Activated CD8-positive, alpha-beta T cell treated with anti-CD3 and anti-CD28 coated beads for 36 hours (primary cell): Measurements from ENCODE around the gene JMJD7. TPM values are rescaled to one million over a fixed set of nuclear protein-coding genes. Genes with fewer than 3 reads are reported as not detected.

Source experiments
- ATAC-seq: fragments of 200-7000 bp; cut with Tn5 transposase; one replicate; pipeline ENCODE4 v1.10.0; 2021; ENCODE audit warnings: mild to moderate bottlenecking, moderate library complexity
- CTCF ChIA-PET: fragments of 350-600 bp; sonication (Branson Sonifier 250); formaldehyde crosslinking; loops from one replicate; lab custom pipeline; 2021; ENCODE audit warnings: antibody characterized with exemption; lab: Charles Lee
- POLR2A ChIA-PET: fragments of 350-600 bp; sonication (Branson Sonifier 250); formaldehyde crosslinking; loops from one replicate; lab custom pipeline; 2021; ENCODE audit warnings: antibody characterized with exemption; lab: Charles Lee
- DNase-seq: peaks from one replicate; pipeline ENCODE4 v3.0.0-alpha.2; 2020
- H3K27ac Mint-ChIP-seq: one replicate; pipeline ENCODE4 v1.8.0; 2021; ENCODE audit warnings: mild to moderate bottlenecking, mixed read lengths
- H3K27me3 Mint-ChIP-seq: one replicate; pipeline ENCODE4 v1.8.0; 2021; ENCODE audit warnings: mixed read lengths
- H3K36me3 Mint-ChIP-seq: one replicate; pipeline ENCODE4 v1.8.0; 2021; ENCODE audit warnings: low read depth, mixed read lengths
- H3K4me1 Mint-ChIP-seq: one replicate; pipeline ENCODE4 v1.8.0; 2021; ENCODE audit warnings: low read depth, mixed read lengths
- H3K4me3 Mint-ChIP-seq: one replicate; pipeline ENCODE4 v1.8.0; 2021; ENCODE audit warnings: mild to moderate bottlenecking, moderate library complexity, mixed read lengths
- H3K9me3 Mint-ChIP-seq: one replicate; pipeline ENCODE4 v1.8.0; 2021; ENCODE audit warnings: mixed read lengths
- CTCF ChIP-seq: fragments of 200-600 bp; IDR thresholded peaks from one replicate; pipeline ENCODE4 v1.8.0; 2022; ENCODE audit warnings: antibody characterized with exemption, mild to moderate bottlenecking
- intact Hi-C: fragments of 100-400 bp; cut with micrococcal nuclease; formaldehyde crosslinking; loops from one replicate; pipeline ENCODE4 v1.10.0; 2022
- total RNA-seq, 2 experiments: library from RNA; stranded (reverse); gene quantifications; one replicate each; pipeline ENCODE4 v1.2.3, GENCODE V29; 2021

Gene JMJD7
- total RNA-seq, 2 experiments from 2014 or later, result 8.2 to 13.2 TPM

- intact Hi-C loops, result no loop called here
- Mint-ChIP-seq H3K4me1 (no peaks in the 10 kb centered on the region), H3K9me3 (no peaks in the 10 kb centered on the region), H3K4me3 (no peak overlapping the region), H3K27me3 (no peaks in the 10 kb centered on the region), H3K27ac (no peak overlapping the region), H3K36me3 (no peaks in the 10 kb centered on the region)
- no peak for ATAC-seq
- no peak for DNase-seq
- ChIA-PET POLR2A (interaction anchor here (0.6 kb wide), 1 partner anchor 624 kb away, joined by 3 read pairs; no protein-coding TSS in a partner anchor), CTCF (interaction anchor here (1.2 kb wide), 1 partner anchor 12 kb away, joined by 3 read pairs; no protein-coding TSS in a partner anchor)
- no peak for TF ChIP-seq CTCF
These were observed 12.0 kb downstream of the JMJD7 start for GRCh38 chr15:41839781-41840491.

GRCh38 chr15:41840673-41841072, 12.8 kb downstream of the JMJD7 start:
- ATAC-seq (no peak), DNase-seq (no peak)
- Mint-ChIP-seq H3K4me3 (no peak overlapping the region), H3K27me3 (no peaks in the 10 kb centered on the region), H3K9me3 (no peaks in the 10 kb centered on the region), H3K4me1 (no peaks in the 10 kb centered on the region), H3K27ac (no peak overlapping the region), H3K36me3 (no peaks in the 10 kb centered on the region)
- ChIA-PET POLR2A (no interaction called here), CTCF (no interaction called here)
- intact Hi-C loops, result no loop called here
- no peak for TF ChIP-seq CTCF

GRCh38 chr15:41841131-41841530, 13.2 kb downstream of the JMJD7 start:
- no peak for ATAC-seq
- Mint-ChIP-seq H3K27me3 (no peaks in the 10 kb centered on the region), H3K4me1 (no peaks in the 10 kb centered on the region), H3K36me3 (no peaks in the 10 kb centered on the region), H3K27ac (no peak overlapping the region), H3K4me3 (no peak overlapping the region), H3K9me3 (no peaks in the 10 kb centered on the region)
- DNase-seq, result no peak
- intact Hi-C loops, result no loop called here
- ChIA-PET POLR2A (no interaction called here), CTCF (no interaction called here)
- no peak for TF ChIP-seq CTCF

GRCh38 chr15:41842229-41842628, 14.3 kb downstream of the JMJD7 start:
- Mint-ChIP-seq H3K4me3 (no peak overlapping the region), H3K9me3 (no peaks in the 10 kb centered on the region), H3K27ac (no peak overlapping the region), H3K4me1 (no peaks in the 10 kb centered on the region), H3K36me3 (no peaks in the 10 kb centered on the region), H3K27me3 (no peaks in the 10 kb centered on the region)
- POLR2A ChIA-PET, result no interaction called here
- intact Hi-C loops, result no loop called here
- CTCF ChIA-PET, result interaction anchor here (1.0 kb wide), 1 partner anchor 62 kb away, joined by 3 read pairs; no protein-coding TSS in a partner anchor
- no peak for ATAC-seq
- no peak for TF ChIP-seq CTCF
- no peak for DNase-seq

GRCh38 chr15:41843571-41843970, 15.7 kb downstream of the JMJD7 start:
- CTCF ChIA-PET, result no interaction called here

More at GRCh38 chr15:41843571-41843970, 15.7 kb downstream of the JMJD7 start:
- POLR2A ChIA-PET, result interaction anchor here (1.1 to 1.3 kb wide), 2 partner anchors 9 to 69 kb away, joined by 3 to 4 read pairs; partner anchors contain the start of gene MAPKBP1
- H3K9me3 Mint-ChIP-seq, result no peaks in the 10 kb centered on the region
- no peak for DNase-seq
- no peak overlapping the region for H3K27ac Mint-ChIP-seq
- intact Hi-C loops, result no loop called here
- H3K4me3 Mint-ChIP-seq, result no peak overlapping the region
- no peak for ATAC-seq
- peaks cover 3% of the 10 kb centered on the region for H3K36me3 Mint-ChIP-seq
- H3K4me1 Mint-ChIP-seq, result peaks cover 3% of the 10 kb centered on the region
- H3K27me3 Mint-ChIP-seq, result no peaks in the 10 kb centered on the region
- no peak for TF ChIP-seq CTCF
